Stomach (tissue), 9 donors: ENCODE results near the gene COL27A1. TPM values are rescaled to one million over a fixed set of nuclear protein-coding genes. Genes with fewer than 3 reads are reported as not detected.

Source experiments
- DNase-seq, 2 donors: peaks; one replicate each; pipeline versions ENCODE4 v3.0.0 to v3.0.0-alpha.2; 2013 to 2019
- H3K27ac ChIP-seq, 5 donors: fragments of 200-600 bp in 4 of 5; sonication (generic) in 4 of 5; one replicate each; pipeline ENCODE4 v1.5.1; 2013 to 2019; ENCODE audit warnings: mild to moderate bottlenecking in 1 of 5, moderate library complexity in 1 of 5
- H3K27me3 ChIP-seq, 3 donors: fragments of 200-600 bp; sonication (generic); one replicate each; pipeline ENCODE4 v1.5.1; 2017 to 2019; ENCODE audit warnings: mixed run types in 1 of 3
- H3K36me3 ChIP-seq, 4 donors: fragments of 200-600 bp; sonication (generic); 1 replicate in 3 of 4; 2 replicates in 1 of 4; pipeline ENCODE4 v1.5.1; 2016 to 2019
- H3K4me1 ChIP-seq, 4 donors: fragments of 200-600 bp; sonication (generic); one replicate each; pipeline ENCODE4 v1.5.1; 2016 to 2019
- H3K4me3 ChIP-seq, 4 donors: fragments of 200-600 bp; sonication (generic) in 3 of 4; one replicate each; pipeline ENCODE4 v1.5.1; 2016 to 2019; ENCODE audit warnings: mild to moderate bottlenecking in 1 of 4
- H3K9me3 ChIP-seq, 4 donors: fragments of 200-600 bp; sonication (generic); one replicate each; pipeline ENCODE4 v1.5.1; 2016 to 2019
- CTCF ChIP-seq, 7 experiments: fragments of 450-650 bp in 4 of 7; fragments of 200-600 bp in 3 of 7; sonication (generic) in 3 of 7; IDR thresholded peaks; one replicate each; pipeline ENCODE4 v1.5.1; 2016 to 2019; ENCODE audit warnings: antibody characterized with exemption in 7 of 7, control low read depth in 2 of 7, mild to moderate bottlenecking in 1 of 7
- EP300 ChIP-seq: sonication (generic); formaldehyde crosslinking; IDR thresholded peaks from one replicate; pipeline ENCODE4 v1.6.1; 2017; ENCODE audit warnings: antibody characterized with exemption
- POLR2A ChIP-seq, 4 donors: fragments of 450-650 bp; IDR thresholded peaks; one replicate each; pipeline ENCODE4 v1.6.1; 2016; ENCODE audit warnings: antibody characterized with exemption in 4 of 4, control low read depth in 2 of 4, mild to moderate bottlenecking in 1 of 4, moderate library complexity in 1 of 4
- POLR2AphosphoS5 ChIP-seq, 3 donors: sonication (generic); formaldehyde crosslinking; IDR thresholded peaks; one replicate each; pipeline ENCODE4 v1.6.1; 2016; ENCODE audit warnings: antibody characterized with exemption in 3 of 3
- WGBS, 5 donors: extraction: QIAGEN DNeasy Blood & Tissue Kit in 3 of 5; methylation state at CpG; one replicate each; pipeline versions ENCODE4 v1.1.5 to v1.1.7; 2013 to 2018; 5-methylcytosine and 5-hydroxymethylcytosine counted together
- intact Hi-C: fragments of 100-400 bp; cut with DNase I; formaldehyde crosslinking; loops from one replicate; pipeline ENCODE4 v1.15.1; 2023; ENCODE audit warnings: low total_unique reads
- polyA plus RNA-seq, 3 donors: library from polyadenylated mRNA; stranded (reverse); fragments of 200-250 nt; gene quantifications; one replicate each; pipeline ENCODE4 v1.2.3, GENCODE V29; 2013
- total RNA-seq, 5 donors: library from RNA; depleted of rRNA; stranded (reverse); fragments of >200 nt; gene quantifications; one replicate each; pipeline versions ENCODE4 v1.1.0 to v1.2.3, GENCODE V29; 2014 to 2016
- donor health status: healthy with polysubstance abuse.
- donor health status: Bipolar disorder and iron deficiency.
- donor health status: healthy.

The COL27A1 gene
- total and polyA plus RNA-seq, 8 donors: 2.9 to 26.3 (median 8.2) TPM

DNA sequence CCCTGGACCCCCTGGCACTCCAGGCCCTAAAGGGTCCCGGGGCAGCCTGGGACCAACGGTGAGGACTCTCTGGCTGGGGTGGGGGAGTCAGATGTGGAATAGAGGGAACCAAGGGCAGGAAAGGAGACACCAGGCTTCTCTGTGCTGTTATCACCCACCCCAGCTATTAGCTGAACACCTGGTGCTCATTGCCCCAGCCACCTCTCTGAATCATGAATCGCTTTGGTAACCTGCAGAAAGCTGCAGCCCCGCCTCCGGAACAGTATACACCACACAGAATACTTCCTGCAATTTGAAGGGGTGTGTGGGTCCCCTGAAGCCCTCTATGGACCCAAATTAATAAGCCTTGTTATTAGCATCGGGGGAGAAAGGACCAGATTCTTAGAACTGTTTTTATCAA, 127.2 kb downstream of the COL27A1 start:
- no peak for TF ChIP-seq CTCF (IDR thresholded peaks at IDR 0.05)
- TF ChIP-seq POLR2AphosphoS5 (IDR thresholded peaks at IDR 0.05): no peak
- TF ChIP-seq POLR2A (IDR thresholded peaks at IDR 0.05): no peak
- TF ChIP-seq EP300: no peak
- intact Hi-C loops: no loop called here
- Histone ChIP-seq H3K36me3 (peaks cover 0 to 7% (median 0%) of the 10 kb centered on the region in 4 donors), H3K27me3 (no peaks in the 10 kb centered on the region), H3K9me3 (no peaks in the 10 kb centered on the region), H3K4me1 (no peaks in the 10 kb centered on the region), H3K4me3 (no peak overlapping the region), H3K27ac (no peak overlapping the region)
- WGBS, 5 donors: 80 to 93% (median 87%) methylated on average over 6 of the region's 6 CpGs
- DNase-seq: no peak

DNA sequence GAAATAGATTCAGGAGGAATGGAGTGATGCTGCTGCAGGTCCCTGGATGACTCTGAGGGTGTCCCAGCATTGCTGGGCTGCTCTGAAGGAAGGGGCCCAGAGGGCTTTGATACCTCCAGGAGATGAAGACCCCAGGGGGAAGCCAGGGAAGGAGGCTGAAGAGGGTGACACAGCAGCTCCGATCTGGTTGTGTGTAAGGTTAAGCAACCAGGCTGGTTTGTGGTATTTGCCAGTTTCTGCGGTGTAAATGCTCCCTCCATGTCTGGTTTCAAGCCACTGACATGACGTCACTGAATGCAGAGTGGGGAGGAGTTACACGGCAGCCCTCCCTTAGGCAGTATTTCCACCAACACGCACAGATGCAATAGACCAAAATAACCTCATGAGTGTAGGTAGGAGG, 127.6 kb downstream of the COL27A1 start:
- no peak overlapping the region for H3K27ac ChIP-seq
- H3K9me3 ChIP-seq: no peaks in the 10 kb centered on the region
- TF ChIP-seq POLR2A (IDR thresholded peaks at IDR 0.05): no peak
- no peak for TF ChIP-seq POLR2AphosphoS5 (IDR thresholded peaks at IDR 0.05)
- no peak for TF ChIP-seq CTCF (IDR thresholded peaks at IDR 0.05)
- TF ChIP-seq EP300: no peak
- 64 to 76% (median 71%) methylated on average over 5 of the region's 5 CpGs for WGBS, 5 donors
- no peak for DNase-seq
- H3K27me3 ChIP-seq: no peaks in the 10 kb centered on the region
- peaks cover 0 to 2% (median 0%) of the 10 kb centered on the region in 4 donors for H3K4me1 ChIP-seq
- intact Hi-C loops: no loop called here
- H3K36me3 ChIP-seq: peaks cover 0 to 7% (median 0%) of the 10 kb centered on the region in 4 donors
- no peak overlapping the region for H3K4me3 ChIP-seq

DNA sequence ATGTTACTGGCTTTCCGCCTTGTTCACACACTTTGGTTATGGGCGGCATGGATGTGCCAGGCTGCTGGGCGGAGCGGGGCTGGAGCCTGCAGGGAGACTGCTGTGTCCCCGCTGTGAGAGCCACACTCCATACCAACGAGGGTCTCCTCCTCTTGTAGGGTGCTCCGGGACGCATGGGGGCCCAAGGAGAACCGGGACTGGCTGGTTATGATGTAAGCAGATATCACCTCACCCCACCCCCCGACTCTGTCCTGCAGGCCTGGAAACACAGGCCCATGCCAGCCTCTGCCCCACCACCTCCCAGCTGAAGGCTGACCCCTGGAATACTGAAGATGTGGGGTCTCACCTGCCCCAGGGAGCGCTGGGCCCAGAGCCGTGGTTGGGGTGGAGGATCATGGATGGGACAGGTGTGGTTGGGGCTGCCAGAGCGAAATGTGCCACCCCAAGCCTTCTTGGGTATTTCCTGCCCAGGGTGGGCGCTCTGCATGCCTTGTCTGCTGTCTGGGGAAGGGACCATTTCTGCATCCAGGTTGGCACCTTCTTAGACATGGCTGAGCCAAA, 128.3 kb downstream of the COL27A1 start:
- H3K9me3 ChIP-seq: no peaks in the 10 kb centered on the region
- peaks cover 0 to 9% (median 0%) of the 10 kb centered on the region in 4 donors for H3K4me1 ChIP-seq
- no peak overlapping the region for H3K4me3 ChIP-seq
- intact Hi-C loops: no loop called here
- 85 to 94% (median 93%) methylated on average over 5 to 14 of the region's 14 CpGs for WGBS, 5 donors
- TF ChIP-seq CTCF (IDR thresholded peaks at IDR 0.05) (no peak), POLR2AphosphoS5 (IDR thresholded peaks at IDR 0.05) (no peak), EP300 (no peak), POLR2A (IDR thresholded peaks at IDR 0.05) (no peak)
- no peaks in the 10 kb centered on the region for H3K27me3 ChIP-seq
- H3K36me3 ChIP-seq: peaks cover 0 to 7% (median 0%) of the 10 kb centered on the region in 4 donors
- no peak overlapping the region for H3K27ac ChIP-seq
- no peak for DNase-seq

- Histone ChIP-seq H3K9me3 (no peaks in the 10 kb centered on the region), H3K4me1 (peaks cover 0 to 9% (median 0%) of the 10 kb centered on the region in 4 donors), H3K27ac (no peak overlapping the region), H3K36me3 (peaks cover 0 to 7% (median 0%) of the 10 kb centered on the region in 4 donors), H3K27me3 (no peaks in the 10 kb centered on the region), H3K4me3 (no peak overlapping the region)
- TF ChIP-seq EP300 (no peak), POLR2A (IDR thresholded peaks at IDR 0.05) (no peak), CTCF (IDR thresholded peaks at IDR 0.05) (no peak), POLR2AphosphoS5 (IDR thresholded peaks at IDR 0.05) (no peak)
- intact Hi-C loops: loop anchor here (5.0 kb wide), 1 partner anchor 197 kb away; no protein-coding TSS in a partner anchor
- 88 to 92% (median 88%) methylated on average over 11 of the region's 11 CpGs for WGBS, 5 donors
- no peak for DNase-seq
Measured at GRCh38 chr9:114284316-114285060, 129.2 kb downstream of the COL27A1 start.
